Small intestine (tissue), 7 donors: ENCODE results near the gene GABRR1. TPM values are rescaled to one million over a fixed set of nuclear protein-coding genes. Genes with fewer than 3 reads are reported as not detected.
A peak's percentile ranks its signal among the peaks of the same experiment; 100 is the strongest.
"Not testable (repeated sequence)": the region's sequence is repeated elsewhere in the genome, so short reads cannot be mapped to it uniquely, and the experiment has no call there.

ENCODE experiments used
- DNase-seq, 2 donors: peaks; one replicate each; pipeline versions ENCODE4 v3.0.0 to v3.0.0-alpha.2; 2013
- FAIRE-seq: peaks from 2 replicates; lab custom pipeline; 2012; peaks lifted over from hg19 to GRCh38; lab: Jason Lieb, UNC
- H3K27ac ChIP-seq, 3 donors: one replicate each; pipeline ENCODE4 v1.5.1; 2013; ENCODE audit warnings: low read length in 2 of 3, mild to moderate bottlenecking in 2 of 3, control low read depth in 1 of 3, inconsistent platforms in 1 of 3, low read depth in 1 of 3, moderate library complexity in 1 of 3
- H3K27me3 ChIP-seq, 3 donors: one replicate each; pipeline ENCODE4 v1.6.1; 2013; ENCODE audit warnings: low read length in 3 of 3, inconsistent platforms in 1 of 3; ENCODE audit not compliant: control insufficient read depth in 3 of 3, insufficient read depth in 3 of 3
- H3K36me3 ChIP-seq, 3 donors: one replicate each; pipeline ENCODE4 v1.6.1; 2013; ENCODE audit warnings: low read length in 3 of 3, inconsistent platforms in 1 of 3, low read depth in 1 of 3, mild to moderate bottlenecking in 1 of 3, moderate library complexity in 1 of 3; ENCODE audit not compliant: control insufficient read depth in 3 of 3, insufficient read depth in 2 of 3
- H3K4me1 ChIP-seq, 3 donors: one replicate each; pipeline ENCODE4 v1.6.1; 2013; ENCODE audit warnings: low read length in 2 of 3, inconsistent platforms in 1 of 3, low read depth in 1 of 3, mild to moderate bottlenecking in 1 of 3, moderate library complexity in 1 of 3; ENCODE audit not compliant: control insufficient read depth in 3 of 3, insufficient read depth in 2 of 3
- H3K4me3 ChIP-seq, 3 donors: one replicate each; pipeline ENCODE4 v1.5.1; 2013; ENCODE audit warnings: low read length in 3 of 3, control low read depth in 1 of 3, inconsistent platforms in 1 of 3, low read depth in 1 of 3, mild to moderate bottlenecking in 1 of 3, moderate library complexity in 1 of 3
- H3K9me3 ChIP-seq, 2 donors: one replicate each; pipeline ENCODE4 v1.6.1; 2013; ENCODE audit warnings: low read depth in 1 of 2, low read length in 1 of 2; ENCODE audit not compliant: control insufficient read depth in 2 of 2, insufficient read depth in 1 of 2
- WGBS, 3 donors: extraction: QIAGEN DNeasy Blood & Tissue Kit; methylation state at CpG; one replicate each; pipeline ENCODE4 v1.1.7; 2013; 5-methylcytosine and 5-hydroxymethylcytosine counted together
- polyA plus RNA-seq, 4 donors: library from polyadenylated mRNA; stranded (reverse) in 3 of 4; unstranded in 1 of 4; fragments of 200-250 nt in 3 of 4; fragments of 120-200 nt in 1 of 4; gene quantifications; one replicate each; pipeline versions ENCODE4 v1.2.1 to v1.2.3, GENCODE V29; 2013
- donor health status: healthy with polysubstance abuse.
- donor health status: control.
- donor health status: control.
- donor health status: Bipolar disorder and iron deficiency.
- donor health status: healthy.

The GABRR1 gene
- polyA plus RNA-seq, 4 donors: not detected

DNA sequence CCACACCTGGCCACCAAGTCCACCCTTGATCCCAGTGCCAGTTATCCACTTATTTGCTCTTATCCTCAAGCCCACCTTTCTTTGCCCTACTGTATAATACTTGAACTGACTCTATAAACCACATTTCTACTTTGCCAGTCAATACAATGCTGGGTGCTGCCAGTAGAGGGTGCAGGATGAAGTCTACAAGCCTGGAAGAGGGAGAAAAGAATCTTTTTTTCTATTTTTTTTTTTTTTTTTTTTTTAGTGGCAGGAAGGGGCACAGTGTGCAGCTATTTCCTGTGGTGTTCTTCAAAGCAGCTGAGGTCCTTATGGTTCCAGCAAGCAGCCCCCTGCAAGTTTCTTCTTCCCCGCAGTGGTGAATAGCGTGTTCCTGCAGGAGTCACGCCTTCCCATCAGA, 22.2 kb upstream of the GABRR1 start:
- Histone ChIP-seq H3K36me3 (no peaks in the 10 kb centered on the region), H3K27me3 (peaks cover 0 to 4% (median 0%) of the 10 kb centered on the region in 3 donors), H3K4me3 (no peak overlapping the region), H3K9me3 (peaks cover 0 to 4% of the 10 kb centered on the region in 2 donors), H3K4me1 (no peaks in the 10 kb centered on the region), H3K27ac (no peak overlapping the region)
- FAIRE-seq (no peak), DNase-seq (no peak)
- WGBS, 3 donors: 70 to 81% (median 76%) methylated on average over 3 of the region's 3 CpGs

DNA sequence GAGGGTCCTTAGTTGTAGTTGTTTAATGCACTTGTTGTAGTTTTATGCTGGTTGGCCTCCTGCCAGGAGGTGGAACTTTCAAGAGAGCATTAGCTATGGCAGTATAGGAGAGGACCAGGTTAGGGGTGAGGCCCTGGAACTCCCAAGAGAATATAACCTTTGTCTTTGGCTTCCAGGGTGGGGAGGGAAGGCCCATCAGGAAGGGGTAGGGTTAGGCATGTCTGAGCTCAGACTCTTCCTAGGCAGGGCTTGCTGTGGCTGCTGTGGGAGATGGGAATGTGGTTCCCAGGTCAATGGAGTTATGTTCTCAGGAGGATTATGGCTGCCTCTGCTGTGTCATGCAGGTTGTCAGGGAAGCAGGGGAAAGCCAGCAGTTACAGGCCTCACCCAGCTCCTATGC, 20.0 kb upstream of the GABRR1 start:
- Histone ChIP-seq H3K36me3 (no peaks in the 10 kb centered on the region), H3K27me3 (peaks cover 0 to 4% (median 0%) of the 10 kb centered on the region in 3 donors), H3K9me3 (peaks cover 0 to 4% of the 10 kb centered on the region in 2 donors), H3K4me3 (no peak overlapping the region), H3K4me1 (no peaks in the 10 kb centered on the region), H3K27ac (no peak overlapping the region)
- FAIRE-seq (no peak), DNase-seq (peak in 1 of 2 donors; percentile 18)

GRCh38 chr6:89233605-89234004, 16.4 kb upstream of the GABRR1 start:
- not testable (repeated sequence) for H3K4me3 ChIP-seq, H3K27ac ChIP-seq, H3K36me3 ChIP-seq, DNase-seq, FAIRE-seq, H3K4me1 ChIP-seq, H3K9me3 ChIP-seq, H3K27me3 ChIP-seq
- 80 to 91% (median 81%) methylated on average over 15 of the region's 15 CpGs for WGBS, 3 donors

- Histone ChIP-seq H3K27me3 (no peaks in the 10 kb centered on the region), H3K9me3 (no peaks in the 10 kb centered on the region), H3K4me3 (no peak overlapping the region), H3K27ac (no peak overlapping the region), H3K36me3 (no peaks in the 10 kb centered on the region), H3K4me1 (no peaks in the 10 kb centered on the region)
- 64 to 82% (median 64%) methylated on average over 4 of the region's 4 CpGs for WGBS, 3 donors
- FAIRE-seq: no peak
- no peak for DNase-seq
Observed at GRCh38 chr6:89222712-89223039, 5.5 kb upstream of the GABRR1 start.

- H3K4me3 ChIP-seq: no peak overlapping the region
- no peaks in the 10 kb centered on the region for H3K9me3 ChIP-seq
- no peaks in the 10 kb centered on the region for H3K4me1 ChIP-seq
- FAIRE-seq (no peak), DNase-seq (no peak)
- no peaks in the 10 kb centered on the region for H3K36me3 ChIP-seq
- no peak overlapping the region for H3K27ac ChIP-seq
- 63 to 68% (median 64%) methylated on average over 7 of the region's 7 CpGs for WGBS, 3 donors
- no peaks in the 10 kb centered on the region for H3K27me3 ChIP-seq
Observed at GRCh38 chr6:89221971-89222711, 5.0 kb upstream of the GABRR1 start.

DNA sequence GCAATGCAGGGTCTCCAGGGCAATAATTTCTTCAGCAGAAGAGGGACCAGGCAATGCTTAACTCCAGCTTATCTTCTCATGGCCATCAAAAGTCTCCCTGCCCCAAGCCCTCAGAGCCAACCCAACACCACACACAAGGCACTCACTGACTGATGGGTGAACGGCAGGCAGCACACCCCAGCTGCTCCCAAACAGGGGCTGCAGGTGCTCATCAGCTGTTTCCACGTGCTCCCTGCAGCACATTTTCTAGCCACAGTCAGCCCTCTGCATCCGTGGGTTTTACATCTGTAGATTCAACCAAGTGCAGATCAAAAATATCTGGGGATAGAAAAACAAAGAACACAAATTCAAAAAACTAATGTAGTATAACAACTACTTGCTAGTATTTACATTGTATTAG, 4.0 kb upstream of the GABRR1 start:
- no peaks in the 10 kb centered on the region for H3K27me3 ChIP-seq
- DNase-seq (no peak), FAIRE-seq (no peak)
- H3K4me1 ChIP-seq: no peaks in the 10 kb centered on the region
- 50 to 70% (median 61%) methylated on average over 3 of the region's 3 CpGs for WGBS, 3 donors
- H3K9me3 ChIP-seq: no peaks in the 10 kb centered on the region
- no peak overlapping the region for H3K4me3 ChIP-seq
- no peaks in the 10 kb centered on the region for H3K36me3 ChIP-seq
- H3K27ac ChIP-seq: no peak overlapping the region

DNA sequence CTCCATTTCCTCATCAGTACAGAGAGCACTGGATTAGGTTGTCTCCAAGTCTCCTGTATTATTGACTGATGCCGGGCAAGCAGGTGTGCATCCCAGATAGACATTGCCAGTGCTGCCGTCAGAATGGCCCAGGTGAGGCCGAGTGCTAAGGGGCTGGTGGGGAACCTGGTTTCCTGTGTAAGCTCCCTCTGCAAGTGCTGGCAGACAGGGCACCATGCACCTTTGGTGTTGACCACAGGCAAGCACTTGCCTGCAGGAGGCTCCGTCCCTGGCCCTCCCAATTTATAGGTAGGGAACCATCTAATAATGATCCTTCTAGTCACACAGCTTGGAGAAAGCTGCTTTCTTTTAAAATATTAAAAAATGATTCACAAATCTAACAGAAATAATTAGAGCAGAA, 747 bp downstream of the GABRR1 start:
- Histone ChIP-seq H3K27ac (no peak overlapping the region), H3K36me3 (no peaks in the 10 kb centered on the region), H3K4me3 (no peak overlapping the region), H3K27me3 (peaks cover 0 to 4% (median 0%) of the 10 kb centered on the region in 3 donors), H3K4me1 (no peaks in the 10 kb centered on the region), H3K9me3 (no peaks in the 10 kb centered on the region)
- 64 to 70% (median 69%) methylated on average over 4 of the region's 4 CpGs for WGBS, 3 donors
- no peak for DNase-seq
- FAIRE-seq: no peak

DNA sequence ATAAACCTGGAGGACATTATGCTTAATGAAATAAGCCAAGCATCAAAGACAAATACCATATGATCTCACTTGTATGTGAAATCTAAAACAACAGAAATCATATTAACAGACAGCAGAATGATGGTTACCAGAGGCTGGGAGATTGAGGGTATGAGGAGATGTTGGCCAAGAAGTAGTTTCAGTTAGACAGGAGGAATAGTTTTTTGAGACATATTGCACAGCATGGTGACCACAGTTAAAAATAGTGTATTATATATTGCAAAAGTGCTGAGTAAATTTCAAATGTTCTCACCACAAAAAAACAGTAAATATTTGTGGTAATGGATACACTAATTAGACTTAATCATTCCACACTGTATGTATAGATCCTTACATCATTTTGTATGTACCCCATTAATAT, 1.8 kb downstream of the GABRR1 start:
- no peaks in the 10 kb centered on the region for H3K36me3 ChIP-seq
- no peak overlapping the region for H3K27ac ChIP-seq
- FAIRE-seq: no peak
- no peak overlapping the region for H3K4me3 ChIP-seq
- no peaks in the 10 kb centered on the region for H3K4me1 ChIP-seq
- H3K27me3 ChIP-seq: peaks cover 0 to 4% (median 0%) of the 10 kb centered on the region in 3 donors
- DNase-seq: no peak
- no peaks in the 10 kb centered on the region for H3K9me3 ChIP-seq

DNA sequence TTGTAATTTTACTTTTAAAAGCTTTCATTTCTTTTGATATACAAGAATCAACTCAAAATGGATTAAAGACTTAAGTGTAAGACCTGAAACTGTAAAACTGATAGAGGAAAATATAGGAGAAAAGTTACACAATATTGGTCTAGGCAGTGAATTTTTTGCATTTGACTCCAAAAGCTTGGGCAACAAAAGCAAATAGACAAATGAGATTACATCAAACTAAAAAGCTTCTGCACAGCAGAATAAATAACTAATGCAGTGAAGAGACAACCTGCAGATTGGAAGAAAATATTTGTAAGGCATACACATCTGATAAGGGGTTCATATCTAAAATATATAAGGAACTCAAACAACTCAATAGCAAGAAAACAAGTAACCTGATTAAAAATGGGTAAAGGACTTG, 3.0 kb downstream of the GABRR1 start:
- Histone ChIP-seq H3K9me3 (no peaks in the 10 kb centered on the region), H3K4me3 (no peak overlapping the region), H3K36me3 (no peaks in the 10 kb centered on the region), H3K27ac (no peak overlapping the region), H3K27me3 (peaks cover 0 to 4% (median 0%) of the 10 kb centered on the region in 3 donors), H3K4me1 (no peaks in the 10 kb centered on the region)
- FAIRE-seq (no peak), DNase-seq (no peak)
